Activated CD8-positive, alpha-beta T cell treated with anti-CD3 and anti-CD28 coated beads for 36 hours (primary cell): ENCODE measurements around the gene DNAH12. TPM values are rescaled to one million over a fixed set of nuclear protein-coding genes. Genes with fewer than 3 reads are reported as not detected.

Experiments
- ATAC-seq: fragments of 200-7000 bp; cut with Tn5 transposase; one replicate; pipeline ENCODE4 v1.10.0; 2021; ENCODE audit warnings: mild to moderate bottlenecking, moderate library complexity
- CTCF ChIA-PET: fragments of 350-600 bp; sonication (Branson Sonifier 250); formaldehyde crosslinking; loops from one replicate; lab custom pipeline; 2021; ENCODE audit warnings: antibody characterized with exemption; lab: Charles Lee
- POLR2A ChIA-PET: fragments of 350-600 bp; sonication (Branson Sonifier 250); formaldehyde crosslinking; loops from one replicate; lab custom pipeline; 2021; ENCODE audit warnings: antibody characterized with exemption; lab: Charles Lee
- DNase-seq: peaks from one replicate; pipeline ENCODE4 v3.0.0-alpha.2; 2020
- H3K27ac Mint-ChIP-seq: one replicate; pipeline ENCODE4 v1.8.0; 2021; ENCODE audit warnings: mild to moderate bottlenecking, mixed read lengths
- H3K27me3 Mint-ChIP-seq: one replicate; pipeline ENCODE4 v1.8.0; 2021; ENCODE audit warnings: mixed read lengths
- H3K36me3 Mint-ChIP-seq: one replicate; pipeline ENCODE4 v1.8.0; 2021; ENCODE audit warnings: low read depth, mixed read lengths
- H3K4me1 Mint-ChIP-seq: one replicate; pipeline ENCODE4 v1.8.0; 2021; ENCODE audit warnings: low read depth, mixed read lengths
- H3K4me3 Mint-ChIP-seq: one replicate; pipeline ENCODE4 v1.8.0; 2021; ENCODE audit warnings: mild to moderate bottlenecking, moderate library complexity, mixed read lengths
- H3K9me3 Mint-ChIP-seq: one replicate; pipeline ENCODE4 v1.8.0; 2021; ENCODE audit warnings: mixed read lengths
- intact Hi-C: fragments of 100-400 bp; cut with micrococcal nuclease; formaldehyde crosslinking; loops from one replicate; pipeline ENCODE4 v1.10.0; 2022
- total RNA-seq, 2 experiments: library from RNA; stranded (reverse); gene quantifications; one replicate each; pipeline ENCODE4 v1.2.3, GENCODE V29; 2021
- TF ChIP-seq, protein P1 (sequence below): fragments of 200-600 bp; IDR thresholded peaks from one replicate; pipeline ENCODE4 v1.8.0; 2022; ENCODE audit warnings: antibody characterized with exemption, mild to moderate bottlenecking

DNAH12 gene
- total RNA-seq, 2 experiments from 2014 or later, result 0.07 TPM; not detected in 1

DNA sequence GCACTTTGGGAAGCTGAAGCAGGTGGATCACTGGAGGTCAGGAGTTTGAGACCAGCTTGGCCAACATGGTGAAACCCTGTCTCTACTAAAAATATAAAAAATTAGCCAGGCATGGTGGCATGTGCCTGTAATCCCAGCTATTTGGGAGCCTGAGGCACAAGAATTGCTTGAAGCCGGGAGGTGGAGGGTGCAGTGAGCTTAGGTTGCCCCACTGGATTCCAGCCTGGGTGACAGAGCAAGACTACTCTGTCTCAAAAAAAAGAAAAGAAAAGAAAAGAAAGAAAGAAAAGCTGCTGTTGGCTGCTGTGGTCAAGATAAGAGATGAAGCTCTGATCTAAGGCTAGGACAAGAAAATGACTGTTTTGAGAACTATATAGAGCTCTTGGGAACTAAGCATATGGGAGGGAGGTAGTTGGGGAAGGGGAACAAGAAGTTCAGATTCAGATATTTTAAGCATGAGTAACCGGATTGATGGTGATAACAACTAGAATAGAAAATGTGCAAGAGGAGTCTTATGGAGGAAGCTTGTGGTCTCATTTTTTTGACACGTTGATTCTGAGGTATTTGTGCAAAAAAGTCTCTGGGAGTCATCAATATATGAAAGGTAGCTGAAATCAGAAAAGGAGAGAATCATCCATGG lies 25.7 kb downstream of the DNAH12 start:
- TF ChIP-seq, protein P1, sequence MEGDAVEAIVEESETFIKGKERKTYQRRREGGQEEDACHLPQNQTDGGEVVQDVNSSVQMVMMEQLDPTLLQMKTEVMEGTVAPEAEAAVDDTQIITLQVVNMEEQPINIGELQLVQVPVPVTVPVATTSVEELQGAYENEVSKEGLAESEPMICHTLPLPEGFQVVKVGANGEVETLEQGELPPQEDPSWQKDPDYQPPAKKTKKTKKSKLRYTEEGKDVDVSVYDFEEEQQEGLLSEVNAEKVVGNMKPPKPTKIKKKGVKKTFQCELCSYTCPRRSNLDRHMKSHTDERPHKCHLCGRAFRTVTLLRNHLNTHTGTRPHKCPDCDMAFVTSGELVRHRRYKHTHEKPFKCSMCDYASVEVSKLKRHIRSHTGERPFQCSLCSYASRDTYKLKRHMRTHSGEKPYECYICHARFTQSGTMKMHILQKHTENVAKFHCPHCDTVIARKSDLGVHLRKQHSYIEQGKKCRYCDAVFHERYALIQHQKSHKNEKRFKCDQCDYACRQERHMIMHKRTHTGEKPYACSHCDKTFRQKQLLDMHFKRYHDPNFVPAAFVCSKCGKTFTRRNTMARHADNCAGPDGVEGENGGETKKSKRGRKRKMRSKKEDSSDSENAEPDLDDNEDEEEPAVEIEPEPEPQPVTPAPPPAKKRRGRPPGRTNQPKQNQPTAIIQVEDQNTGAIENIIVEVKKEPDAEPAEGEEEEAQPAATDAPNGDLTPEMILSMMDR, result no peak
- ChIA-PET CTCF (no interaction called here), POLR2A (no interaction called here)
- DNase-seq (no peak), ATAC-seq (no peak)
- intact Hi-C loops, result no loop called here
- H3K4me3 Mint-ChIP-seq, result no peak overlapping the region
- no peaks in the 10 kb centered on the region for H3K9me3 Mint-ChIP-seq
- H3K36me3 Mint-ChIP-seq, result no peaks in the 10 kb centered on the region
- no peak overlapping the region for H3K27ac Mint-ChIP-seq
- H3K4me1 Mint-ChIP-seq, result no peaks in the 10 kb centered on the region
- H3K27me3 Mint-ChIP-seq, result peaks cover 4% of the 10 kb centered on the region

- Mint-ChIP-seq H3K9me3 (no peaks in the 10 kb centered on the region), H3K4me1 (no peaks in the 10 kb centered on the region), H3K27ac (no peak overlapping the region), H3K27me3 (peaks cover 4% of the 10 kb centered on the region), H3K4me3 (no peak overlapping the region), H3K36me3 (no peaks in the 10 kb centered on the region)
- intact Hi-C loops, result no loop called here
- DNase-seq (no peak), ATAC-seq (no peak)
- ChIA-PET POLR2A (interaction anchor here (0.7 kb wide), 1 partner anchor 51 kb away, joined by 3 read pairs; no protein-coding TSS in a partner anchor), CTCF (no interaction called here)
- TF ChIP-seq, protein P1, result no peak
Measured at GRCh38 chr3:57512166-57512565, 32.0 kb downstream of the DNAH12 start.

GRCh38 chr3:57505901-57506300 lies 38.2 kb downstream of the DNAH12 start:
- no peak for ATAC-seq
- no peak for DNase-seq
- TF ChIP-seq, protein P1, result no peak
- Mint-ChIP-seq H3K4me1 (no peaks in the 10 kb centered on the region), H3K9me3 (no peaks in the 10 kb centered on the region), H3K27me3 (peaks cover 3% of the 10 kb centered on the region), H3K36me3 (no peaks in the 10 kb centered on the region), H3K27ac (no peak overlapping the region), H3K4me3 (no peak overlapping the region)
- ChIA-PET CTCF (no interaction called here), POLR2A (no interaction called here)
- intact Hi-C loops, result no loop called here

DNA sequence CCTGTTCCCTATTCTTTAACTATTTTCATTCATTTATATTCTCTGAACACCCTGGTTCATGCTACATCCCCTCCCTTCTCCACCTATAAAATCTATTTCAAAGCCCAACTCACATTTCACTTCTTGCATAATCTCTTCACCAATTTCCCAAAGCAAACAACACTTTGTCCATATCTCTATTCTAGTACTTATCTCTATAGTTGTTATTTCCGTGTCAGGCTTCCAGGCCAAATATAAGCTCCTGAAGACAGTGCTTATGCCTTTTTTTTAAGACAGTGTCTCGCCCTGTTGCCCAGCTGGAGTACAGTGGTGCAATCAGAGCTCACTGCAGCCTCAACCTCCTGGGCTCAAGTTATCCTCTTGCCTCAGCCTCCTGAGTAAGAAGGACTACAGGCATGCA lies 43.6 kb downstream of the DNAH12 start:
- Mint-ChIP-seq H3K4me3 (no peak overlapping the region), H3K9me3 (no peaks in the 10 kb centered on the region), H3K27me3 (peaks cover 5% of the 10 kb centered on the region), H3K4me1 (no peaks in the 10 kb centered on the region), H3K36me3 (no peaks in the 10 kb centered on the region), H3K27ac (no peak overlapping the region)
- POLR2A ChIA-PET, result no interaction called here
- intact Hi-C loops, result no loop called here
- ATAC-seq (no peak), DNase-seq (no peak)
- TF ChIP-seq, protein P1, result no peak
- CTCF ChIA-PET, result no interaction called here

DNA sequence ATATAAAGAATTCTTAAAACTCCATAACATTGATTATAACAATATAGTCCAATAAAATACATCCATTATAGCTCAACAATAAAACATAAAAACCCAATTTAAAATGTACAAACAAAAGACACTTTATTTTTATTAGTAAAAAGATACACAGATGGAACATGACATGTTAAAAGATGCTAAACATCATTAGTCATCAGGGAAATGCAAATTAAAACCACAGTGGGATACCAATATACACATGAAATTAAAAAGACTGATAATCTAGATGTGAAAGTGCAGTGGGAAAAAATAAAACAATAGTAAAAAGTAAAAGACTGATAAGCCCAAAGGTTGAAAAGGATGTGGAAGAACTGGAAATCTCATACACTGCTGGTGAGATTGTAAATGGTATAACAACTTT lies 46.2 kb downstream of the DNAH12 start:
- Mint-ChIP-seq H3K27ac (no peak overlapping the region), H3K9me3 (no peaks in the 10 kb centered on the region), H3K4me1 (no peaks in the 10 kb centered on the region), H3K36me3 (no peaks in the 10 kb centered on the region), H3K4me3 (no peak overlapping the region), H3K27me3 (peaks cover 5% of the 10 kb centered on the region)
- ATAC-seq (no peak), DNase-seq (no peak)
- TF ChIP-seq, protein P1, result no peak
- ChIA-PET POLR2A (no interaction called here), CTCF (no interaction called here)
- intact Hi-C loops, result no loop called here
